Smooth muscle cell (in vitro differentiated cells): ENCODE results near the gene PIP4K2A. TPM values are rescaled to one million over a fixed set of nuclear protein-coding genes. Genes with fewer than 3 reads are reported as not detected.

ENCODE experiments used
- DNase-seq: peaks from one replicate; lab custom pipeline; 2025; ENCODE audit not compliant: unreplicated experiment; lab: John Stamatoyannopoulos, UW
- H2AFZ ChIP-seq: fragments of 200-600 bp; sonication (generic); 2 replicates; pipeline ENCODE4 v1.6.0; 2016; ENCODE audit warnings: antibody characterized with exemption, low read depth, mild to moderate bottlenecking
- H3F3A ChIP-seq: fragments of 200-600 bp; sonication (generic); 2 replicates; pipeline ENCODE4 v1.6.0; 2017; ENCODE audit warnings: antibody characterized with exemption, low read depth
- H3K27ac ChIP-seq: fragments of 200-600 bp; sonication (generic); 2 replicates; pipeline ENCODE4 v1.5.1; 2016; ENCODE audit warnings: low read depth, mild to moderate bottlenecking
- H3K27me3 ChIP-seq: fragments of 200-600 bp; sonication (generic); 2 replicates; pipeline ENCODE4 v1.6.1; 2016; ENCODE audit warnings: low read depth, mild to moderate bottlenecking
- H3K36me3 ChIP-seq: fragments of 200-600 bp; sonication (generic); 2 replicates; pipeline ENCODE4 v1.5.1; 2016; ENCODE audit warnings: low read depth
- H3K4me1 ChIP-seq: fragments of 200-600 bp; sonication (generic); 2 replicates; pipeline ENCODE4 v1.5.1; 2016; ENCODE audit warnings: low read depth
- H3K4me2 ChIP-seq: fragments of 200-600 bp; sonication (generic); 2 replicates; pipeline ENCODE4 v1.6.0; 2016; ENCODE audit warnings: mild to moderate bottlenecking
- H3K4me3 ChIP-seq: fragments of 200-600 bp; sonication (generic); 2 replicates; pipeline ENCODE4 v1.5.1; 2016; ENCODE audit warnings: mild to moderate bottlenecking
- H3K79me2 ChIP-seq: fragments of 200-600 bp; sonication (generic); 2 replicates; pipeline ENCODE4 v1.6.0; 2016; ENCODE audit warnings: low read depth, mild to moderate bottlenecking
- H3K9ac ChIP-seq: fragments of 200-600 bp; sonication (generic); 2 replicates; pipeline ENCODE4 v1.6.0; 2016; ENCODE audit warnings: low read depth
- H3K9me3 ChIP-seq: fragments of 200-600 bp; sonication (generic); replicated peaks from 2 replicates; pipeline ENCODE4 v1.5.1; 2016; ENCODE audit warnings: low read depth
- H4K20me1 ChIP-seq: fragments of 200-600 bp; sonication (generic); 2 replicates; pipeline ENCODE4 v1.6.0; 2016; ENCODE audit warnings: low read depth
- CTCF ChIP-seq: fragments of 200-600 bp; sonication (generic); IDR thresholded peaks from 2 replicates; pipeline ENCODE4 v1.5.1; 2017; ENCODE audit warnings: borderline replicate concordance, mild to moderate bottlenecking, antibody characterized with exemption; ENCODE audit not compliant: insufficient read depth, poor library complexity, severe bottlenecking
- WGBS: methylation state at CpG from one replicate; pipeline ENCODE4 v1.1.7; 2016; ENCODE audit warnings: low lambda C conversion rate; 5-methylcytosine and 5-hydroxymethylcytosine counted together
- polyA plus RNA-seq: library from polyadenylated mRNA; unstranded; fragments of >200 nt; fragmentation: Nextera tagmentation; extraction: Ambion mirVana; gene quantifications from 2 replicates; pipeline ENCODE4 v1.2.1, GENCODE V29; 2016
- total RNA-seq: library from RNA; depleted of rRNA; stranded (reverse); fragments of >200 nt; gene quantifications from 2 replicates; pipeline ENCODE4 v1.2.3, GENCODE V29; 2014

Gene PIP4K2A
- total and polyA plus RNA-seq, 2 experiments from 2014 or later = 7.5 to 8.9 TPM

GRCh38 chr10:22568928-22569327, 145.4 kb downstream of the PIP4K2A start:
- Histone ChIP-seq H3K9ac (no peak overlapping the region), H3K4me3 (no peak overlapping the region), H3K27ac (no peak overlapping the region), H3K4me1 (no peaks in the 10 kb centered on the region), H3K36me3 (no peaks in the 10 kb centered on the region), H4K20me1 (no peaks in the 10 kb centered on the region), H3K4me2 (no peak overlapping the region), H3K79me2 (no peaks in the 10 kb centered on the region), H3F3A (no peaks in the 10 kb centered on the region), H2AFZ (no peak overlapping the region), H3K9me3 (no peaks in the 10 kb centered on the region), H3K27me3 (no peaks in the 10 kb centered on the region)
- WGBS = 98% methylated on average over 7 of the region's 7 CpGs
- DNase-seq = no peak
- TF ChIP-seq CTCF = no peak

- no peak for DNase-seq
- H3K4me2 ChIP-seq = no peak overlapping the region
- H3K36me3 ChIP-seq = no peaks in the 10 kb centered on the region
- H3K4me1 ChIP-seq = peaks cover 5% of the 10 kb centered on the region
- no peak overlapping the region for H3K4me3 ChIP-seq
- H3K9ac ChIP-seq = no peak overlapping the region
- TF ChIP-seq CTCF = no peak
- no peaks in the 10 kb centered on the region for H3F3A ChIP-seq
- 94% methylated on average over 5 of the region's 5 CpGs for WGBS
- H3K79me2 ChIP-seq = no peaks in the 10 kb centered on the region
- H4K20me1 ChIP-seq = no peaks in the 10 kb centered on the region
- H3K9me3 ChIP-seq = no peaks in the 10 kb centered on the region
- H2AFZ ChIP-seq = no peak overlapping the region
- no peaks in the 10 kb centered on the region for H3K27me3 ChIP-seq
- no peak overlapping the region for H3K27ac ChIP-seq
These were observed 150.3 kb downstream of the PIP4K2A start for GRCh38 chr10:22564060-22564459.

GRCh38 chr10:22561909-22562308, 152.5 kb downstream of the PIP4K2A start:
- no peak for TF ChIP-seq CTCF
- peaks cover 11% of the 10 kb centered on the region for H3K4me1 ChIP-seq
- no peak overlapping the region for H2AFZ ChIP-seq
- no peaks in the 10 kb centered on the region for H3K79me2 ChIP-seq
- H3K4me2 ChIP-seq = no peak overlapping the region
- no peak overlapping the region for H3K27ac ChIP-seq
- H3K36me3 ChIP-seq = no peaks in the 10 kb centered on the region
- no peaks in the 10 kb centered on the region for H3K27me3 ChIP-seq
- H3K4me3 ChIP-seq = no peak overlapping the region
- DNase-seq = no peak
- 96% methylated on average over 5 of the region's 5 CpGs for WGBS
- no peaks in the 10 kb centered on the region for H3K9me3 ChIP-seq
- no peaks in the 10 kb centered on the region for H3F3A ChIP-seq
- no peak overlapping the region for H3K9ac ChIP-seq
- no peaks in the 10 kb centered on the region for H4K20me1 ChIP-seq

- no peak for TF ChIP-seq CTCF
- Histone ChIP-seq H3K27ac (no peak overlapping the region), H3K36me3 (no peaks in the 10 kb centered on the region), H3K4me2 (no peak overlapping the region), H3F3A (no peaks in the 10 kb centered on the region), H3K27me3 (no peaks in the 10 kb centered on the region), H3K9ac (no peak overlapping the region), H4K20me1 (no peaks in the 10 kb centered on the region), H3K79me2 (no peaks in the 10 kb centered on the region), H2AFZ (no peak overlapping the region), H3K9me3 (no peaks in the 10 kb centered on the region), H3K4me1 (peaks cover 15% of the 10 kb centered on the region), H3K4me3 (no peak overlapping the region)
- WGBS = 70% methylated on average over 6 of the region's 6 CpGs
- DNase-seq = no peak
These were observed 153.5 kb downstream of the PIP4K2A start for GRCh38 chr10:22560913-22561239.
